HepG2 (cell line): ENCODE data around the gene KAZALD1. TPM values are rescaled to one million over a fixed set of nuclear protein-coding genes. Genes with fewer than 3 reads are reported as not detected.
A peak's percentile ranks its signal among the peaks of the same experiment; 100 is the strongest.

Experiments
- CHD4 ChIP-seq: fragments of 200-600 bp; sonication (generic); IDR thresholded peaks from 2 replicates; pipeline ENCODE4 v1.7.0; 2017; ENCODE audit warnings: mild to moderate bottlenecking, low read length, borderline replicate concordance
- MED8 ChIP-seq: sonication (generic); formaldehyde crosslinking; IDR thresholded peaks from 2 replicates; pipeline ENCODE4 v1.8.1; 2023; ENCODE audit warnings: mild to moderate bottlenecking, missing genetic modification reagents; ENCODE audit not compliant: insufficient replicate concordance
- MXD4 ChIP-seq: IDR thresholded peaks from 2 replicates; pipeline ENCODE4 v1.6.1; 2016; ENCODE audit warnings: mild to moderate bottlenecking, missing biosample characterization, missing genetic modification reagents
- NCOR1 ChIP-seq: fragments of 200-600 bp; sonication (generic); IDR thresholded peaks from 2 replicates; pipeline ENCODE4 v1.7.0; 2017; ENCODE audit warnings: antibody characterized with exemption, low read length, borderline replicate concordance
- POLR2A ChIP-seq, 2 experiments: IDR thresholded peaks; 2 replicates each; pipeline ENCODE4 v1.6.1; 2011; ENCODE audit warnings: low read depth in 2 of 2, low read length in 2 of 2, mild to moderate bottlenecking in 1 of 2, moderate library complexity in 1 of 2; ENCODE audit not compliant: insufficient read depth in 1 of 2
- WIZ ChIP-seq: sonication (generic); formaldehyde crosslinking; IDR thresholded peaks from 2 replicates; pipeline ENCODE4 v1.5.1; 2020; ENCODE audit warnings: mild to moderate bottlenecking, missing genetic modification reagents
- XRCC5 ChIP-seq: fragments of 200-400 bp; formaldehyde crosslinking; optimal IDR thresholded peaks from 2 replicates; pipeline ENCODE3; 2017; ENCODE audit warnings: mild to moderate bottlenecking, low read length
- ZBTB10 ChIP-seq: sonication (generic); formaldehyde crosslinking; IDR thresholded peaks from 2 replicates; pipeline ENCODE4 v1.4.0; 2020; ENCODE audit warnings: missing genetic modification reagents, borderline replicate concordance
- ZFX ChIP-seq: sonication (generic); formaldehyde crosslinking; IDR thresholded peaks from 2 replicates; pipeline ENCODE4 v1.4.0; 2020; ENCODE audit warnings: mild to moderate bottlenecking, low read depth, missing genetic modification reagents, moderate library complexity
- ZNF136 ChIP-seq: sonication (generic); formaldehyde crosslinking; IDR thresholded peaks from 2 replicates; pipeline ENCODE4 v1.8.1; 2022; ENCODE audit warnings: low read depth, mild to moderate bottlenecking, moderate library complexity, missing genetic modification reagents
- ZNF160 ChIP-seq: sonication (generic); formaldehyde crosslinking; IDR thresholded peaks from 2 replicates; pipeline ENCODE4 v1.8.0; 2022; ENCODE audit warnings: mild to moderate bottlenecking, inconsistent platforms, missing genetic modification reagents
- ZNF367 ChIP-seq: sonication (generic); formaldehyde crosslinking; IDR thresholded peaks from 2 replicates; pipeline ENCODE4 v1.4.0; 2020; ENCODE audit warnings: missing genetic modification reagents, borderline replicate concordance
- ZNF564 ChIP-seq: sonication (generic); formaldehyde crosslinking; IDR thresholded peaks from 2 replicates; pipeline ENCODE4 v1.8.1; 2023; ENCODE audit warnings: mild to moderate bottlenecking, missing genetic modification reagents
- ZNF619 ChIP-seq: sonication (generic); formaldehyde crosslinking; IDR thresholded peaks from 2 replicates; pipeline ENCODE4 v1.4.0; 2020; ENCODE audit warnings: mild to moderate bottlenecking, missing genetic modification reagents
- ZNF629 ChIP-seq: sonication (generic); formaldehyde crosslinking; conservative IDR thresholded peaks from 2 replicates; pipeline ENCODE4 v1.5.0; 2020; ENCODE audit warnings: missing genetic modification reagents
- ZNF709 ChIP-seq: sonication (generic); formaldehyde crosslinking; IDR thresholded peaks from 2 replicates; pipeline ENCODE4 v1.5.0; 2020; ENCODE audit warnings: mild to moderate bottlenecking, missing genetic modification reagents
- ZNF782 ChIP-seq: sonication (generic); formaldehyde crosslinking; IDR thresholded peaks from 2 replicates; pipeline ENCODE4 v1.4.0; 2020; ENCODE audit warnings: missing genetic modification reagents, mild to moderate bottlenecking, borderline replicate concordance
- polyA plus RNA-seq, 8 experiments: library from polyadenylated mRNA; depleted of rRNA in 3 of 8; stranded (reverse) in 7 of 8; unstranded in 1 of 8; fragments of >200 nt; fragmentation: Illumina TruSeq in 4 of 8; extraction: Trizol in 4 of 8; gene quantifications; 2 replicates each; pipeline versions ENCODE4 v1.2.1 to v1.2.3, GENCODE V29; 2011 to 2016; ENCODE audit warnings: low read depth in 4 of 8, missing spikeins in 1 of 8, mixed read lengths in 1 of 8; ENCODE audit not compliant: insufficient read depth in 1 of 8
- total RNA-seq, 5 experiments: library from RNA; depleted of rRNA; stranded (reverse); fragments of >200 nt; fragmentation: Illumina TruSeq; extraction: Trizol; gene quantifications; 2 replicates each; pipeline ENCODE4 v1.2.3, GENCODE V29; 2016; ENCODE audit warnings: low read depth in 1 of 5
- TF ChIP-seq, protein P1 (sequence below): IDR thresholded peaks from 2 replicates; pipeline ENCODE4 v1.6.1; 2016; ENCODE audit warnings: missing compliant biosample characterization, missing genetic modification reagents, borderline replicate concordance
- TF ChIP-seq, protein P2 (sequence below): sonication (generic); formaldehyde crosslinking; IDR thresholded peaks from 2 replicates; pipeline ENCODE4 v1.4.0; 2020; ENCODE audit warnings: missing genetic modification reagents, mild to moderate bottlenecking, borderline replicate concordance
- TF ChIP-seq, protein P3 (sequence below): IDR thresholded peaks from 2 replicates; pipeline ENCODE4 v1.6.1; 2018; ENCODE audit warnings: missing genetic modification reagents

The KAZALD1 gene
- total and polyA plus RNA-seq, 2 of the 13 experiments (the other 11 are each of a cell fraction or from before 2014, with no cell fraction given) = 16.7 to 27.7 TPM

DNA sequence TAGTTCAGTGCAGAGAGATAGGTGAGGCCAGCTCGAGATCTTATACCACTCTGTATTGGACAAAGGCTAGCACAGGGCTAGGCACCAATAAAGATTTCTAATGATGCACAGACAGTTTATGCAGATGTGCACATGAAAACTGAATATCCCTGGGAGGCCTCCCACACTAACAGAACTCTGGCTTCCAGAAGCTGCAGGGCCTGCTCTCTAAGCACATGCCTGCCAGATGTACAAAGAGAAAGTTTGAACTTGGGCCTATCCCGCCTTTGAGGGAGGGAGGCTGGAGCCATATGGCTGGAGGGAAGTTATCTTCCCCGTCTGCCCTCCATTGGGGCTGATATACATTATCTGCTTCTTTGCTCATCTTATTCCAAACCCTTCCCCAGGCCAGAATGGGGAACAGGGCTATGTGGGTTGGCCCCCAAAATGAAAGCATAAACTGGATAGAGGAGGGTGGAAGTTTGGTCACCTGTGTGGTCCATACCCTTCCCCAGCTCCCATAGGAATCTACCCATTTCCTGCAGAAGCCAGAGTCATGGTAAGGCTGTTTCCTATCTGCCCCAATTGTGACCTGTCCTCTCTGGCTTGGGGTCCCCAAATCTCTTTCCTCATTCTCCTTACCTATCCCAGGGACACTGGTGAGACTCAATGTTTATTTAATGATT is 3.8 kb downstream of the KAZALD1 start (continued):
- TF ChIP-seq MED8 (peak; percentile 8), ZNF619 (CRISPR knock-in tag) (peak; percentile 63; the same call in 1 of the 2 replicates), ZFX (CRISPR knock-in tag) (0 out of 2 replicates have a peak, but pooled peaks have one; percentile 6), CHD4 (peak; percentile 46; the same call in 1 of the 2 replicates), ZNF709 (CRISPR knock-in tag) (0 out of 2 replicates have a peak, but pooled peaks have one; percentile 25), ZNF136 (CRISPR knock-in tag) (no peak), ZNF629 (CRISPR knock-in tag) (peak; percentile 86), ZBTB10 (CRISPR knock-in tag) (no peak), ZNF367 (no peak), WIZ (CRISPR knock-in tag) (0 out of 2 replicates have a peak, but pooled peaks have one; percentile 21), NCOR1 (no peak), ZNF160 (no peak), MXD4 (no peak), POLR2A (IDR thresholded peaks at IDR 0.05; ENCODE audit: insufficient read depth in 1 of 2, low read depth in 2 of 2, low read length in 2 of 2) (peak in 1 of 2 experiments; percentile 48; a peak in 1 of 4 replicates), ZNF564 (CRISPR knock-in tag) (peak; percentile 24; the same call in 1 of the 2 replicates), XRCC5 (no peak), ZNF782 (no peak)
- TF ChIP-seq, protein P1, sequence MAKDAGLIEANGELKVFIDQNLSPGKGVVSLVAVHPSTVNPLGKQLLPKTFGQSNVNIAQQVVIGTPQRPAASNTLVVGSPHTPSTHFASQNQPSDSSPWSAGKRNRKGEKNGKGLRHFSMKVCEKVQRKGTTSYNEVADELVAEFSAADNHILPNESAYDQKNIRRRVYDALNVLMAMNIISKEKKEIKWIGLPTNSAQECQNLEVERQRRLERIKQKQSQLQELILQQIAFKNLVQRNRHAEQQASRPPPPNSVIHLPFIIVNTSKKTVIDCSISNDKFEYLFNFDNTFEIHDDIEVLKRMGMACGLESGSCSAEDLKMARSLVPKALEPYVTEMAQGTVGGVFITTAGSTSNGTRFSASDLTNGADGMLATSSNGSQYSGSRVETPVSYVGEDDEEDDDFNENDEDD (CRISPR knock-in tag) = peak; percentile 39; the same call in 1 of the 2 replicates
- TF ChIP-seq, protein P2, sequence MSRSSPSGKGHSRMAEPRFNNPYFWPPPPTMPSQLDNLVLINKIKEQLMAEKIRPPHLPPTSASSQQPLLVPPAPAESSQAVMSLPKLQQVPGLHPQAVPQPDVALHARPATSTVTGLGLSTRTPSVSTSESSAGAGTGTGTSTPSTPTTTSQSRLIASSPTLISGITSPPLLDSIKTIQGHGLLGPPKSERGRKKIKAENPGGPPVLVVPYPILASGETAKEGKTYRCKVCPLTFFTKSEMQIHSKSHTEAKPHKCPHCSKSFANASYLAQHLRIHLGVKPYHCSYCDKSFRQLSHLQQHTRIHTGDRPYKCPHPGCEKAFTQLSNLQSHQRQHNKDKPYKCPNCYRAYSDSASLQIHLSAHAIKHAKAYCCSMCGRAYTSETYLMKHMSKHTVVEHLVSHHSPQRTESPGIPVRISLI (CRISPR knock-in tag) = no peak
- TF ChIP-seq, protein P3, sequence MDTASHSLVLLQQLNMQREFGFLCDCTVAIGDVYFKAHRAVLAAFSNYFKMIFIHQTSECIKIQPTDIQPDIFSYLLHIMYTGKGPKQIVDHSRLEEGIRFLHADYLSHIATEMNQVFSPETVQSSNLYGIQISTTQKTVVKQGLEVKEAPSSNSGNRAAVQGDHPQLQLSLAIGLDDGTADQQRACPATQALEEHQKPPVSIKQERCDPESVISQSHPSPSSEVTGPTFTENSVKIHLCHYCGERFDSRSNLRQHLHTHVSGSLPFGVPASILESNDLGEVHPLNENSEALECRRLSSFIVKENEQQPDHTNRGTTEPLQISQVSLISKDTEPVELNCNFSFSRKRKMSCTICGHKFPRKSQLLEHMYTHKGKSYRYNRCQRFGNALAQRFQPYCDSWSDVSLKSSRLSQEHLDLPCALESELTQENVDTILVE (CRISPR knock-in tag) = no peak
